Head of caudate nucleus (tissue), 42 donors: ENCODE measurements around the gene PVALEF.
A peak's percentile ranks its signal among the peaks of the same experiment; 100 is the strongest.

Experiments
- DNase-seq, 42 donors: peaks; one replicate each; pipeline versions ENCODE4 v3.0.0 to v3.0.0-alpha.2; 2020 to 2021; ENCODE audit warnings: mixed read lengths in 7 of 42
- intact Hi-C: fragments of 100-400 bp; cut with DNase I; formaldehyde crosslinking; loops from one replicate; pipeline ENCODE4 v1.15.0; 2022

PVALEF gene

DNA sequence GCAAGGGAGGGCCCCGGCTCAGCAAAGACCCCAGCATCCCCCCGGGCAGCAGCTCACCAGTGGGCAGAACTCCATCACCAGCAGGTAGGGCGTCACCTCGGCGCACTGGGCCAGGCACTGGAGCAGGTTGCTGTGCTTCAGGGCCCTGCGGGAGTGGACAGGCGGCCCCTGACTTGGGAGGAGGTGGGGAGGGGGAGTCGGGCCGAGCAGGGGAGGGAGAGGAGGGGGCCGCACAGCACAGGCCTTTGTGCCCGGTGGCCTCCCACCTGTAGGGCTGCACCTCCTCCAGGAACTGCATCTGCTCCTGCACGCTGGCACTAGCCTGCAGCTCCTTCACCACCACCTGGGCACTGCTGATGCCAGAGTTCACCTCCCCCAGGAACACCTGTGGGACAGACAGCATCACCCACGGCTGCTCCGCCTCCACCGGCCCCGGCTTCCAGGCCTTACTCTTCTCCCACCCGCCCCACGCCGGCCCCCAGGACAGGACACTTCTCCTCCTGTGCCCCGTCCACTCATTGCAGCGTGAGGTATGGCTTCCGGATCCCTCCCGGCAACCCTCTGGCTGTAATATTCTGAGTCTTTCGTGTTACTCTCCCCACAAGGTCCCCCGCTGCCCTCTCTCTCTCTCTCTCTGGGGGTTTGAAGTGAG lies 37.7 kb upstream of the PVALEF start:
- intact Hi-C loops: no loop called here
- peak in 5 of 42 donors; percentile 14 to 51 (median 31) for DNase-seq

DNA sequence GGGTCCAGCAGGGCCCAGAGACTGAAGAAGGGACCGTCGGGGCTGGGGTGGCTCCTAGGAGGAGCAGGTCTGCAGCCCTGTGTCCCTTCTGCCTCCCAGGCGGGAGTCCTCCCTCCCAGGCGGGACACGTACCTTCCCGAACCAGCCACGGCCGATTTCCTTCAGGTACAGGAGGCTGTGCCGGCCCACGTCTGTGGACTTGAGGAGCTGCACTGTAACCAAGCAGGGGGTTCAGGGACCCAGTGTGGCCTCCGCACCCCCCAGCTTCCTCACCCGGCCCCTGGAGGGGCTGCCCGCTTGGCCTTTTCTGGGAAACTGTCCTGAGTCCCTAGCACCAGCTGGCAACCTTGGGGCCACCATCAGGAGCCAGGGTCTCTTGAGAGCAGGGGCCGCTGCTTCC lies 37.0 kb upstream of the PVALEF start:
- DNase-seq: peak in 3 of 42 donors; percentile 22 to 54 (median 29)
- intact Hi-C loops: no loop called here

DNA sequence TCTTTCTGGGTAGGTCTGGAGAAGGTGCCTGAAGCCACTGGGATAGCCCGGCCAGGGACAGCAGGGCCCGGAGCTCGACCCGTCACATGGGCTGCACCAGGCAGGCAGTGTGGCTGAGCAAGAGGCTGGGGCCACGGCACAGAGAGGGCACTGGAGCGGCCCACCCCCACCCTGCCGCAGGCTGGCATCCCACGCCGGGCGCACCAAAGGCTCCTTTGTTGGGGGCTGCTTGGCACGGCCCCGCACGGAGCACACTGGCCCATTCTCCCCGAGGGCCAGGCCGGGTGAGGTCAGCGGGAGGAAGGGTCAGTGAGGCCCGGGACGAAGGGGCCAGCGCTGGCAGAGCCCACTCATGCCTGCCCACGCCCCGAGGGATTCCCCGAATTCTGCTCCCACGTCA lies 36.5 kb upstream of the PVALEF start:
- peak; percentile 88 to 98 (median 95) for DNase-seq
- intact Hi-C loops: no loop called here

DNA sequence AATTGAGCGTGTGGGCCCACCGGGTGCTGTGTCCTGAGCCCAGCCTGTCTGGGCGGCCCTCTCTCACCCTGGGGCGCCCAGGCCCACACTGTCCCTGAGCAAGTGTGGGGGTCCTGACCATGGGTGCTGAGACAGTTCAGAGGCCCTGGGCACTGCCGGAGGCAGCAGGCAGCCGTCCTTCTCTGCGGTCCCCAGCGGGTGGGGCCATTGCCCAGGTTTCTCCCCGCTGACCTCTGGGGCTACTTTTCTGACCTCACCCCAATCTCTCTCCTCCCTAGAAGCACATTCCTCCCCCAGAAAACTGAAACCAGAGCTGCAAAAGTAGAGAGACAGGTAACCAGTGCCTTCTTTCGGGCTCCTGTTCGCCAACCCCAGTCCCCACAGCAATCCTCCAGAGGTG lies 36.0 kb upstream of the PVALEF start:
- intact Hi-C loops: no loop called here
- peak in 16 of 42 donors; percentile 43 to 81 (median 66) for DNase-seq

DNA sequence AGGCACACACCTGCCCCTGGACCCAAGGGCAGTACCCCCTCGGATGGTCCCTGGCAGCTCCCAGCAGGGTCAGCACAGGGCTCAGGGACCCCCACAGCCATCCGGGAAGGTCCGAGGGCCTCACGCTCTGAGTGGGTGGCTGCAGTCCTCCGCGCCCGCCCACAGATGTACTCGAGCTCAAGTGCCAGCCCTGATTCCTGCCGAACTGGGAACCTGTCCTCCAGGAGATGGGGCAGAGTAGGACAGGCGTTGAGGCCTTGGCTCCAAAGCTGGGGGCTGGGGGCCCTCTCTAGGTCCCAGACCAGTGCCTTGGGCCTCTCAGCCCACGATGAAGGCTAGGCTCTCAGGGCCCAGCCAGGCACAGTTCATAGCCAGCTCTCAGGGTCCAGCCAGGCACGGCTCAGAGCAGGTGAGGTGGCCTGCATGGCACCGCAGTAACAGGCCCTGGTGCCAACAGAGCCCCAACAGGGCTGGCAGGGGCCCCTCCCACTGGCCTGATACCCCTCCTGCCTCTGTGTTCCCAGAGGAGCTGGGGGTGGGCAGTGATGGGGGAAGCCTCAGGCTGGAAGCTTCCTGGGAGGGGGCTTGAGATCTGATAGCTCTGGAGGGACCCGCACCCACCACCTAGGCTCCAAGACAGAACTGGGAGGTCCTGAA lies 35.5 kb upstream of the PVALEF start:
- intact Hi-C loops: no loop called here
- peak in 6 of 42 donors; percentile 17 to 54 (median 33) for DNase-seq

DNA sequence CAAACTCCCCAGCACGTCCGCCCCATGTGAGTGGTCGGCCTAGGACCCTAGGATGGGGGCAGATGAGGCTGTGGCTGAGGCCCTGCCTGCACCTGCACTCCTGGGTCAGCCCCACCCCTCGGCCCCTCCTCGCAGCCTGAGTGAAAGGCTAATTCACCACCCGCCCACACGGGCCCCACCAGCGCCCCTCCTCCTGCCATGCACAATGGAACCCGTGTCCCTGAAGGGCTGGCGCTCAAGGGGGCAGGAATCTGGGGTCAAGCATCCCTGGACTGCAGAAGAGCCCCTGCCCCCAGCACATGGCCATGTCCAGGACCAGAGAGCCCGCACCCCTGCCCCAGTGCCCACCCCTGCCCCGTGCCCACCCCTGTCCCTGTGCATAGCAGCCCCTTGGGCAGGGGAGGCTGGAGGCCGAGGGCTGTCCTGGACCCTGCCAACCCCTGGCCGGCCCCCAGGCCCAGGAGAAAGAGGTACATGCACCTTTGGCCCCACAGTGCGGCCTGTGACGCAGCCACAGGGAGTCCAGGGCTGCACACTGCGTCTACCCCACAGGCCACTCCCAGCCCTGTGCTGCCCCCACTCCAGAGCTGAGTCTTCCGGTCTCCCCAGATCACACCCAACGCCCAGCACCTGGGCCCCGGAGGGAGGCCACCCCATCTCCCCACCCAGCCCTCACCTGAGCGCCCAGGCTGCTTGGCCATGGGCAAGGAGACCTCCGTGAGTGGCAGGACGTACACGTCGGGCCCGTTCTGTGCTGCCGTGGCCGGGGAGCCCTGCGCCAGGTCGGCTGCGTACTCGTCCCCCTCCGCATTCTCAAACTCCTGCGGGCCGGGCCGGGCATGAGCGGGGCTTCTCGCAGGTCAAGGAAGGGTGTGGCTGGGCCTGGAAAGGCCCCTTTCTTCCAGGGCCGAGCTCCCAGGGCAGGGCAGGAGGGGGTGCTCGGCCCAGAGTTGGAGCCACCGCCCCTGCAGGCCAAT lies 34.6 kb upstream of the PVALEF start:
- intact Hi-C loops: no loop called here
- DNase-seq: peak; percentile 74 to 94 (median 88)

DNA sequence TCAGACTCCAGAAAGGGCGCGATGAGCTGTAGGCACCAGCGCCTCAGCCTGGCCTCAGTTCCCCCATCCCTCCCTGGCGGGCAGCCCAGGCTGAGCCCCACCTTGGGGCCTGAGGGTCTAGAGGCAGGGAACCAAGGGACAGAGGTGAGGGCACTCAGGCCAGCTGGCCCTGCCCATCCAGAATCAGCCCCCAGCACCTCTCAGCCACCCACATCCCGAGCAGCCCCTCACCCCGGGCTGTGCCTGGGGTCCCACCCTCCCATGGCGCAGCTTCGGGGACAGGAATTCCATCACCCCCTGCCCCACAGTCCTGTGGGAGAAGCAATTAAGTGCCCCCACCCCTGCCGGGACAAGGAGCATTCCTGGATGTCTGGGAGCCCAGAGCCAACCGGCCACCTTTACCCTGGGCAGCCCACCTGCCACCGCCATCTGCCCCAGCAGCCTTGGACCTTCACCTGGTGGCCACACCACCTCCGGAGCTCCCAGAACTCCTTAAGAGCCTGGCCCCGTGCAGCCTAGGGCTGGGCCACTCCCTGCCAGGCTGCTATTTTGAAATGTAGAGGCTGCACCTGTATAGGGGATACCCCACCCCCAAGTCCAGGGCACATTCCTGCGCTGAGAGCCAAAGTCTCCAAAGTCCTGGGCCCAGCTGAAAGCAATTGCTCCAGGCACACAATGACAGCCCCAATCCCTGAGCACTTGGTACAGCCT lies 33.7 kb upstream of the PVALEF start:
- DNase-seq: peak in 1 of 42 donors; percentile 31
- intact Hi-C loops: no loop called here

DNA sequence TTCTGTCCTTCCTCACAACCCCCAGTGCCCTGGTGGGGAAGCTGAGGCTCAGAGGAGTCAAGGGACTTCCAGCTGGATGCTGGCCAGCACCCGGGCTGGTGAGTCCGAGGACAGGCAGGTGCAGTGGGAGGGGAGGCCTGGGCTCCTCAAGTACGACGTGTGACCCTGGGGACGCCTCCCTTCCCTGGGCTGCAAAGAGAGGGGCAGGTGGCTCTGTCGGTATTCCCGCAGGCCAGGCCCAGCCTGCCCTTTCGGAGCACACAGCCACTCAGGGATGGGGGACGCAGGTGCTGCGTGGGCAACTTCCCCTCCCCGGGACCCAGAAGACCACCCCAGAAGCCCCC lies 33.1 kb upstream of the PVALEF start:
- intact Hi-C loops: no loop called here
- DNase-seq: peak in 1 of 42 donors; percentile 32

DNA sequence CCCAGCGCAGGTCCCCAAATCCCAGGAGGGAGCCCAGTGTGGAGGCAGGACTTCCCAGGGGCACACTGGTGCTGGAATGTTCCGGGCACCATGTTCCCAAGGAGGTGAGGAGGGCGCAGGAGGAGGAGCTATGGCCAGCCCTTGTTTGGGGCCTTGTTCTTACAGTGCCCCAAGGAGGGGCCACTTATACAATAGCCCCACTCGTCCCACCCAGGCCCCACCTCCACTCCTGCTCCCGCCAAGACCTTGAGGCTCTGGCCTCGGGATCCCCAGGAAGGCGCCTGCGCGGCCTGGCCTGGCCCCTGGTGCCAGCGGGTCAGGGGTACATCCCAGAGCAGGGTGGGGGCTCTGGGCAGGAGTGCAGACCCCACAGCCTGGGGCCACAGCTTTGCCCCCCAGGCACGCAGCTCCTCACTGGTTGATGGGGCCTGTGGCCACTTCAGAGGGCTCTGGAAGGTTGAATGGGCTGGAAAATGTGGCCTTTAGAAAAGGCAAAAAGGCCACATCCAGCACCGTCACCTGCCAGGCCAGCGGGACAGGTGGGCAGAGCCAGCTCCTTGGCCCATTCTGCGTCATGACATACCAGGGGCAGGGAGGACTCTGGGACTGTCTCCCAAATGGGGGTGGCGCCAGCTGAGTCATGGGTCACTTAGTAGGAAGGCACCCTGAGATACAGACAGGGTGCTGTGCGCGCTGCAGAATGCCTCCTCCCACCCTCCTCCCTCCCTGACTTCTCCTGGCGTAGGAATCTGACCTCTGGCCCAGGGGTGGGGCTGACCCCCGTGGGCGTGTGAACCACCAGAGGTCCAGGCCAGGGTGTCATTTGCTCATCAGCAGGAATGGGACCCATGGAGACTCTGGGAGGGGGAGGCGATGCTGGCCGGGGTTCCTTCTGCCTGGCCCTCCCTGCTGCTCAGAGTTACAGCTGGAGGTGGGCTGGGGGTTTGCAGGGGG lies 32.3 kb upstream of the PVALEF start:
- peak in 12 of 42 donors; percentile 13 to 67 (median 46) for DNase-seq
- intact Hi-C loops: no loop called here

DNA sequence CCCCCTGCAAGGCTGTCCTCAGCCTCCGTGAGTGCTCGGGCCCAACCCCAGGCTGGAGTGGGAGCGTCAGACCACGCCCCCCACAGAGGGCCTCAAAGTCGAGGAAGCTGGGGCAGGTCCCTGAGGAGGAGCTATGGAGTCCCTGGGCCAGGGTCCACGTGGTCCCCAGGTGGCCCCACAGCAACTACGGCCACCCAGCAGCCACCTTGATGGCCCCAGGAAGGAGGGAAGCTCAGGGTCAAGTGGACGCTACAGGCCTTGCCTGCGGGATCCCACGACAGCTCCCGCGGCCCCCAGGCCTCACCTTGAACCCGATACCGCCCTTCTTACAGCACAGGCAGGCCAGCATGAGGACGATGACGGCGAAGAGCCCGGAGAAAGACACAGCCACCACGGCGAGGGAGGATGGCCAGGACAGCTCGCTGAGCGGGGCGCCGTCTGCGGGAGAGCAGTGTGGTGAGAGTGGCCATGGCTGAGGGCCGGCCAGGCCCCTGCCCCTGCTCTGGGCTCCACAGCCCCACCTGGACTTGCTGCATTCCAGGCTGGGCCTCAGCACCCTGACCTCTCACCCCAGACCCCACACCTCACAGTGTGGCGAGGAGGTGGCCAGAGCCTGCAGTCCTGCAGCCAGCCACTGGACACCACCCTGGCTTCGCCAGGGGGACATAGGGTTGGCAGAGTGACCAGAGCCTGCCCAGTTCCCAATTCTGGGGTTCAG lies 31.1 kb upstream of the PVALEF start:
- intact Hi-C loops: no loop called here
- no peak for DNase-seq

DNA sequence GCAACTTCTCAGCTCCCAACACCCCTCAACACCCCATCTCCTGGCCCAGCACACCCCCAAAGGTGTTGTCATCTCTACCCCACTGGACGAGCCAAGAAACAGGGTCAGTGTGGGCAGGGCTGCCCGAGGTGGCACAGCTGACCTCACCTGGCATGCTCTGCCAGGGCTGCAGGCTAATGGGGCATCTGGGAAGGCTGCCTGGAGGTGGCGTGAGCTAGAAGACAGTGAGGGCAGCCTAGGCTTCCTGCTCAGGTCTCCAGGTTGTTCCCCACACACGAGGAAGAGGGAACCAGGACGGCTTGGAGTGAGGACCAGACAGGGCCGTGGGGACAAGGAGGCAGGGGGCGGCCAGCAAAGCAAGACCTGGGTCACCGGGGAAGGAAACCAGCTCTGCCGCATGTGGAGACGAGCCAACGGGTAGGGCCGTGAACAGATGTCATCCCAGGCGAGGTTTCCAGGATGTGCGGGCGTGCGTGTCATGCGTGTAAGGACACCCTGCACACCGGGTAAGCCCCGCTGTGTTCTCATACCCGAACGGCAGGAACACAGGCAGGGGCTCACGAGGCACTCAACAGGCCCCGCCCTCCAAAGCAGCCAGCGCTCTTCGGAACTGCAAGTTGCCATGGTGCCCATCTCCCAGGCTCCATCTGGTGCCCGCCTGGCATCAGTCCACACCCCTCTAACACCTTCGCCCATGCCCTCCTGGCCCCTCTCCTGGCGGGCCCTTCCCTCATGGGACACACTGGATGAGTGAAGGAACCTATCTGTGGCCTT lies 29.6 kb upstream of the PVALEF start:
- DNase-seq: peak in 39 of 42 donors; percentile 54 to 87 (median 72)

DNA sequence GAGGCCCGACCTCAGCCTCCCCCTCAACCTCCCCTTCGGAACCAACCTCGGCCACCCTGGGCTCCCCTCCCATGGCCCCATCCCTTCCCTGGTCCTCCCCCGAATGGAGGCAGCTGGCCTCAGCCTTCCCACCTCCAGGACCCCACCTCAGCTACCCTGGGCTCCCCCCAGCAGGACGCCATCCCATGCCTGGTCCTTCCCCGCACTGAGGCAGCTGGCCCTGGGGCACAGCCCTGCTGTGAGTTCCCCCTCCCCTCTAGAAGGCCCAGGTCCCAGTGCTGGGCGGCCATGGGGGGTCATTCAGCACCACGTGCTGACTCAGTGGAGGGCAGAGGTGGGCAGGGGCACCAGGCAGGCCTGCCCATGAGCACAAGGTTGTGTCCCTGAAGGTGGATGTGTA lies 28.9 kb upstream of the PVALEF start:
- intact Hi-C loops: loop anchor here (5.0 kb wide), 1 partner anchor 101 kb away; the partner anchor contains the start of genes NDUFAF8 and TEPSIN
- DNase-seq: no peak

More for the DNA sequence above, 29.6 kb upstream of the PVALEF start:
- intact Hi-C loops: loop anchor here (5.0 kb wide), 1 partner anchor 102 kb away; the partner anchor contains the start of genes NDUFAF8 and TEPSIN

DNA sequence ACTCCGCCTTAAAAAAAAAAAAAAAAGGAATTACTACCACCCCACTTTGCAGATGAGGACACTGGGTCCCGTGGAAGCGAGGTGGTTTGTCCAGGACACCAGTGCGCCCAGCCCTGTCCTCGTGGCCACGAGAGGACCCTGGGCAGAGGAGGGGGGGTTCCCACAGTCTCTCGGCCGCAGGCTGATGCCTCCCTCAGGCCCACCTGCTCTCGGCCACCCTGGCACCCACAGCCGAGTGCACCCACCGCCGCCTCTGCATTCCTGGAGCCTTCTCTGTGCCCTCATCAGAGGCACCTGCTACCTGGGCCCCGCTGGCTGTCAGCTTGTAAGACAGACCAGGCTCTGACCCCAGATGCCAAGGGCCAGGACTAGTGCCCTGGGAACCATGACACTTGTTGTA lies 28.1 kb upstream of the PVALEF start:
- DNase-seq: no peak
- intact Hi-C loops: loop anchor here (5.0 kb wide), 1 partner anchor 100 kb away; the partner anchor contains the start of genes NDUFAF8 and TEPSIN

DNA sequence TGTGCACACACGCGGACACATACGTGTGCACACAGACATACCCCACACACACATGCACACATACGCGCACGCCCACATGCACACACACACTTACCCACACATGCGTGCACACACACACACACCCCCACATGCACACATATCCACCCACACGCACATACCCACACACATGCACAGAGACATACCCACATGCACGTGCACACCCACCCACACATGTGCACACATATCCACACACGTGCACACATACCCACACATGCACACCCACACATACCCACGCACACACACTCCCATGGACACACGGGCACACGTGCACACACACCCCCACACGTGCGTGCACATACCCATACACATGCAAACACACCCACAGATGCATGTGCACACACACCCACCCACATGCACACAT lies 27.2 kb upstream of the PVALEF start:
- no peak for DNase-seq
- intact Hi-C loops: loop anchor here (5.0 kb wide), 1 partner anchor 99 kb away; the partner anchor contains the start of genes NDUFAF8 and TEPSIN

DNA sequence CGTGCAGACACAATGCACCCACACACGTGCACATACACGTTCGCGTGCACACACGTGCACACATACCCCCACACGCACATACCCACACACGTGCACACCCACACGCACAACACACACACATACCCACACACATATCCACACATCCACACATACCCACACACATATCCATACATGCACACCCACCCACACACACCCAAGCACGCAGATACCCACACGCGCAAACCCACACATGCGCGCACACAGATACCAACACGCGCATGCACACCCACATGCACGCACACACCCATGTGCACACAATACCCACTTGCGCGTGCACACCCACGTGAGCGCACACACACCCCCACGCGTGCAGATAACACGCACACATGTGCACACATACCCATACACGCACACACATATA lies 26.8 kb upstream of the PVALEF start:
- DNase-seq: no peak
- intact Hi-C loops: loop anchor here (5.0 kb wide), 1 partner anchor 99 kb away; the partner anchor contains the start of genes NDUFAF8 and TEPSIN

DNA sequence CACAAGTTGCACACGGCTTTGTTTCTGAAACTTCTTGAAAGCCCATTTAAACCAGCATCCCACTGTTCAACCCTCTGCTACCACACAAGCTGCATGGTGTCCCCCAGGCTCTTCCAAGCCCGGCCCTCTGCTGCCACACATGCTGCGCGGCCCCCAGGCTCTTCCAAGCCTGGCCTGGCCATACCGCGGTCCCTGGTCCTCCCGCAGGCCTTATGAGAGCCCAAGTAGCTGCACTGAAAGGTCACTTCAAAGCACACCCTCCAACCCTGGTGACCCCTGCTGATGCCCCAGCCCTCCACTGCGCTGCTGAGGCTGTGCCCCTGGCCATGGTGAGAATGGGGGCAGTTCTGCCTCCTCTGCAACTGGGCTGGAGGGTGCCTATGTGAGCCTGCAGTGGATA lies 25.9 kb upstream of the PVALEF start:
- no peak for DNase-seq
- intact Hi-C loops: loop anchor here (5.0 kb wide), 1 partner anchor 98 kb away; the partner anchor contains the start of genes NDUFAF8 and TEPSIN
